ENCODE results near the gene CPZ.

Gene CPZ

DNA sequence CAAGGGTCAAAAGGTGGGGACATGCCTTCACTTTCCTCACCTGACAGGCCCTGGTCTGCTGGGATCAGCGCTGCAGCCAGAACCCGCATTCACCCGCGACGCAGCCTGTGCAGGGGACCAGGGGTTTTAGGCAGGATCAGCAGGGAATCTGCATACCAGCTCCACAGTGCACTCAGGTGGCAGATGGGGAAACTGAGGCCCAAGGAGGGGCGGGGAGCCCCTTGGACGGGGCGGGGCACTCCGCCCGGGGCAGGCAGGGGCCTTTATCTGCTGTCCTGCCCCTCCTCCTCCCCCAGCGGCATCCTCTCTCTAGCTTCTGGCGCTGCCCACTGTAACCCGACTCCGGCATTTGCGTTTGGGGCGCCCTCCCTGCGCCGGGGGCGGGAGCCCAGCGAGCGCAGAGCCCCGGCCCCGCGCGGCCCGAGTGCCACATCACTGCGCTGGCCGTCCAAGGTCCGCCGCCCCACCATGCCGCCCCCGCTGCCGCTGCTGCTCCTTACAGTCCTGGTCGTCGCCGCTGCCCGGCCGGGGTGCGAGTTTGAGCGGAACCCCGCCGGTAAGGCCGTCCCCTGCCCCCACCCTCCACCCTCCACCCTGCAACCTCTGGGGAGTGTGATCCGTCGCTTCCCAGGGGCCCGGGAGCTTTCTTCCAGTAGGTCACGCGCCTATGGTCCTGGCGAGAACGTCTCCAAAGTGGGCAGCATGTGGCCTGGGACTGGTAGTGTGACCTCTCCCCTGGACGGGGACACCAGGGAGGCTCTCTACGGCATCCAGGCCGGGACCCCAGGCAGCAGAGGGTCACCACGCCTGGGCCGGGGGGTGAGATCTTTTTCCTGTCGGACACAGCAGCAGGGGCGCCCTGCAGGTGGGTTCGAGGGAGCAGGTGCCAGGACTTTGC lies at the start of gene CPZ:
TSS of gene CPZ (plus strand) at position 400 of the 898 bp plus-strand sequence. CDS start at position 469, 69 bp downstream.
- peak; percentile 28 for DNase-seq

DNA sequence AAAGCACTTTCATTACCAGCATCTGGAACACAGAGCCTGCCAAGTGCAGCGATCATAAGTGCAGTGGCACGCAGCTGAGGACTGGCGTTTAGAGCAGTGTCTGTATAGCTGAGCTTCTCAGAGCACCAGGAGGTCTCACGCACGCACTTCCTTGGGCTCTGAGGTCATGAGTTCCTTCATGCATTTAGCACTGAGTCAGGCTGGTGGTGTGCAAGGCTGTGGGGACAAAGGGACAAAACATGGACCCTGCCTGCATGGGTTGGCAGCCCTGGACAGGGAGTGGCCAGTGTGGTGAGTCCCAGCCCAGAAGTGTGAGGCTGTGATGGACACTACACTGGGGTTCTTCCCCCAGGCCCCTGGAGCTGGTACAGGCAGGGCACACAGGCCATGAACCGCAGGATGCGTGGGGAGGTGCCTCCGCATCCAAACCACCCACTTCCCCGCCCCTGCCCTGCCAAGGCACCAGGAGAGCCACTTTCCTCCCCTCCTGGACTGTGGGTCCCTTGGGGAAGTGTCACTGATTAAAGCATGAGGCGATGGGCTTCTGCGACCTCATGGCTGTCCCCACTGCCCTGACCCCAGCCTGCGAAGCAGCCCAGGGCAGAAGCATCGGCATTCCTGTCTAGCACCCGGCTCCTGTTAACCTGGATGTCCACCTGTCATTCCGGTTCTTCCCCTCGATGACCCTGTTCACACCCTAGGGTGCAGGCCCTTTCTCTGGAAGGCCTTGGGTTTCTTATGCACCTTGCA lies 49.6 kb upstream of the CPZ start:
- DNase-seq, result peak; percentile 11

GRCh38 chr4:8543623-8544022 lies 48.9 kb upstream of the CPZ start:
- DNase-seq, result no peak

DNA sequence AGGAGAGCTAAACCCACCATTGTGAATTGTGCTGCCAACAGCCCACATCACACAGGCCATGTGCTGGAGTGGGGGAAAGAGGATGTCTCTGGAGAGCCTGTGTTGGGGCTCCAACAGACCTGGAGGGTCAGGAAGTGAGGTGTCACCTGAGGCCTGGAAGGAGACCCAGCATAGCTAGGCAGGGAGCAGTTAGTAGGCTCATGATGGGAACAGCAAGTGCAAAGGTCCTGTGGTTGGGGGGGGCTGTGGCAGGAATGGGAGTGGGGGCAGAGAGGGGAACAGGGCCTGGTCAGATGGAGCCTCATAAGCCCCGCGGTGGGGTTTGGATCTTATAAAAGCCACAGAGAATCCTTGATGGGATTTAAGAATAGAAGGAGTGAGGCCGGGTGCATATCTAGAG lies 48.3 kb upstream of the CPZ start:
- no peak for DNase-seq

GRCh38 chr4:8544741-8545438 lies 47.7 kb upstream of the CPZ start:
- peak; percentile 22 for DNase-seq

DNA sequence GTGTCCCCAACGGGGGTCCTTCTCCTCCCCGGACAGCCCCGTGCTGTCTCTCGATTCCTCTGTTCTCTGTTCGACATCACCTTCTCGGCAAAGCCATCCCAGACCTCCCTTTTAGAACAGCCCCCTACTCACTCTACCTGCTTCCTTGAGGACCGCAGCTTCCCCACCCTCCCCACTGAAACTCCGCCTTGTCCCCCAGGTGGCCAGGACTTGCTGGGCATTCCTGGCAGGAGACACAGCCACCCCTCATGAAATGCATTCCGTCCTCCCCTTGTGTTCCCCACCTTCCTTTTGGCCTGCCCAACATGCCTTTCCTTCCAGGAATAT lies 47.2 kb upstream of the CPZ start:
- no peak for DNase-seq

GRCh38 chr4:8546766-8547107 lies 45.8 kb upstream of the CPZ start:
- DNase-seq, result no peak

GRCh38 chr4:8547108-8547911 lies 45.3 kb upstream of the CPZ start:
- DNase-seq, result peak; percentile 46

DNA sequence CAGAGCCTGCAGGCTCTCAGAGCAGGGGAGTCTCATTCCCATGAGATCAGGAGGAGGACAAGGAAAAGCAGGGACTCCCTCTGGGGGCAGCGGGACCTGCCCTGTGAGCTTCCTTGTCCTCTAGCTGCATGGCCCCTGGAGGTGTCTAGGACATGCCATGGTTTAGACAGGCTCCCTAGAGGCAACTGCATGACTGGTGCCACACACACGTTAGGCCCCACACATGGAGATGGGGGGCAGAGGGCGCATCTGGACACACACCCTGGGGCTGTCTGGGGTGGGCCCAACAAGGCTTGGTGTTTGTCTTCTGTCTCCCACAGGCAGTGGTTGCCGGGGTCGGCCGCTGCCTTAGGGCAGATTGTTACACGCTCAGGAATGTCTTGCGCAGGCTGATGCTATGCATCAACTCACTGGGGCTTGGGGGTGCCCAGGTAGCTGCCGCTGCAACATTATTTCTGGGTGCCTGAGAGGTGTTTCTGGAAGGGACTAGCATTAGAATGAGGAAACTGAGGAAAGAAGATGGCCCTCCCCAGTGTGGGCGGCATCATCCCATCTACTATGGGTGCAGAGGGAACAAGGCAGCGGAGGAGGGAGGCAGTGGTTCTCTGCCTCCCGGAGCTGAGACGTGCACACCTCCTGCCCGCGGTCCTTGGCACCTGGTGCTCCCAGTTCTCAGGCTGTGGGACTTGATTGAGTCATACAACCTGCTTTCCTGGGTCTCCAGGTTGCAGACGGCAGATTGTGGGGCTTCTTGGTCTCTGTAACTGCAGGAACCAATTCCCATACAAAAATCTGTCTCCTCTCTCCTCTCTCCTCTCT lies 44.4 kb upstream of the CPZ start:
- no peak for DNase-seq

DNA sequence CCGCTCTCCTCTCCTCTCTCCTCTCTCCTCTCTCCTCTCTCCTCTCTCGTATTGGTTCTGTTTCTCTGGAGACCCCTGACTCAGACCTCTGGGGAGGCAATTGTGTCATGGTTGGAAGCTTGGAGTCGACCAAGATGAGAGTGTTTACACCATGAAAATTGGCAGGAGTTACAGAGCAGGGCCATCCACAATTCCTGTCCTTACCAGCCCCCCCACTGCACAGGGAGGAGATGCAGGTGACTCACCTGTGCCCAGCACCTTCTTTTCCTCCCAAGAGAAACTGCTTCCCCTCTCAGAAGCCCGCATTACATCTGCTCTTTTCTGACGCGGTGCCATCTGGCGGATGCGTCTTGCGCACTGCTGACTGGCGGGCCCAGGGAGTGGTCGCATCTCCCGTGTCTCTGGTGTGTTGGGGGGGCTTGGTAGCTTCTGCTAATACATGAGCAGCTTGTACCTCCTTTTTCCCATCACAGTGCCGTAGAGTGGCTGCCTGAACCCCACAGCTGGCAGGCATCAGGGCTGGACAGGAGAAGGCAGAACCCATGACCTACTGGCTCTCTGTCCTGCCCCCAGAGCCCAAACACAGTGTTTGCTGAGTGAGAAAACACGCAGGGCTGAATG lies 43.7 kb upstream of the CPZ start:
- DNase-seq, result no peak

GRCh38 chr4:8549352-8549931 lies 43.1 kb upstream of the CPZ start:
- no peak for DNase-seq

DNA sequence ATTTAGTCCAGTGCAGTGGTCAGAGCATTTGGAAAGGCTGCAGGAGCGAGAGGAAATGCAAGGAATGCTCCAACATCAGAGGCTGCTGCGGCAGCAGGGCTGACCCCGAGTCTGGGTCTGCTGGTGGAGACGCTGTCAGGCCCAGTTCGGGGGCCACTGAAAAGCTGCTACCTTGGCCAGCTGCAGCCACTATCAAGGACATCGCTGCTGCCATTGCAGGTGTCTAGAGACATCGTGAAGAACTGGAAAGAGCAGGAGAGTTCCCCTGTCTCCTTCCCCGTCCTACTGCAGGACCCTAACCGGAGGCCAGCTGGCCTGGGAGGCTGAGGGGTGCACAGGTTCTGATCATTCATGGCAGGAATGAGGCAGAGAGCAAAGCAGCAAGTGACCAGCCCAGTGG lies 41.9 kb upstream of the CPZ start:
- DNase-seq, result no peak

GRCh38 chr4:8552024-8552423 lies 40.5 kb upstream of the CPZ start:
- DNase-seq, result no peak

- no peak for DNase-seq
These were observed 39.9 kb upstream of the CPZ start for GRCh38 chr4:8552581-8553205.

DNA sequence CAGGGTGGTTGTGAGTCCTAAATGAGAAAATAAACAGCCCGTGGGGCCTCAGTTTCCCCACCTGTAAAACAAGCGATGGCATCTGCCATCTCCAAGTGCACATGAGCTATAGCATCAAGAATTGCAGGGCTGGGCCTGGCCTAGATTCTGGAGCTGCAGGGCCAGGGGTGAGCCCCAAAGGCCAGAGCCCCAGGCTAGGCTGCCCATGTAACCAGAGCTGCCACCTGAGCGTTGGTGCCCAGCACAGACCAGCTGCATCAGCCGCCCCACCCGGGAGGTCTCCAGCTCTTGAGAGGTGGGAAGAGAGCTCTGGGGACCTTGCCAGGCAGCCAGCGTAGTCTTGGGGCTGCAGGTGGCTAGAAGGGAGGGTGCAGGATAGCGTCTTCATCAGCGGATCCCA lies 39.3 kb upstream of the CPZ start:
- DNase-seq, result no peak

DNA sequence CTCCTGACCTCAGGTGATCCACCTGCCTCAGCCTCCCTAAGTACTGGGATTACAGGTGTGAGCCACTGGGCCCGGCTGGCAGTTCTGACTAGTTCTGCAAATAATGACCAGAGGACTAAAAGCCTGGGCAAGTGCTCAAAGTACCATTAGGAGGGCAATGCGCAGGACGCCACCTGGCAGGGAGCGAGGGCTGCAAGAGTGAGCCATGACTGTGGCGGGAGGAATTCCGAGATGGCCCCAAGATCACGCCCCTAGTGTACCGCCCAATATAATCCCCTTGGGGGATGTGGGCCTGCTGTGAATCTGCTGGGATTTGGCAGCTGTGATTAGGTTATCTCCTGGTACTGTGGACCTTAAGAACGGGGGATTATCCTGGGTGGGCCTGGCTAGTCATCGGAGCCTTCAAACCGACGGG lies 38.6 kb upstream of the CPZ start:
- no peak for DNase-seq

DNA sequence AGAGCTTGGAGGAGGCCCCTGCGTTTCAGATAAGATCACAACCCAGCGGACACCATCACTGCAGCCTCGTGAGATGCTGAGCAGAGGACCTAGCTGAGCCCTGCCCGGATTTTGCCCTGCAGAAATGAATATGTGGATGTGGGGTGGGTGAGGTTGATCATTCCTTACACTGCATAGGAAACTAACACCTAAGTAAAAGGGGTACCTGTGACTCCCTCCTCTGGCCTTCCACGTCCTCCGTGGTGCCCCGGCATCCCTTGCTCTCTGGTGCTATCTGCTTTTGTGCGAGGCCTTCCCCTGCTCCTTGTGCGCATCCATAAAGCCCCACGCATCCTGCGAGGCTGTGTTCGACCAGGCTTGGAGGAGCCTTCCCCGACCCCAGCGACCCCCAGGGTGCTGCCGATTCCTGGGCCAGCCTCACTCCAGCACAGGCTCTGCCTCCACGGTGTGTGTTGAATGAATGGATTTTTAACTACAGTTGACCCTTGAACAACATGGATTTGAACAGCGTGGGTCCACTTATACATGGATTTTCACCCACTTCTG lies 37.9 kb upstream of the CPZ start:
- DNase-seq, result no peak

GRCh38 chr4:8555716-8556115 lies 36.8 kb upstream of the CPZ start:
- DNase-seq, result no peak

DNA sequence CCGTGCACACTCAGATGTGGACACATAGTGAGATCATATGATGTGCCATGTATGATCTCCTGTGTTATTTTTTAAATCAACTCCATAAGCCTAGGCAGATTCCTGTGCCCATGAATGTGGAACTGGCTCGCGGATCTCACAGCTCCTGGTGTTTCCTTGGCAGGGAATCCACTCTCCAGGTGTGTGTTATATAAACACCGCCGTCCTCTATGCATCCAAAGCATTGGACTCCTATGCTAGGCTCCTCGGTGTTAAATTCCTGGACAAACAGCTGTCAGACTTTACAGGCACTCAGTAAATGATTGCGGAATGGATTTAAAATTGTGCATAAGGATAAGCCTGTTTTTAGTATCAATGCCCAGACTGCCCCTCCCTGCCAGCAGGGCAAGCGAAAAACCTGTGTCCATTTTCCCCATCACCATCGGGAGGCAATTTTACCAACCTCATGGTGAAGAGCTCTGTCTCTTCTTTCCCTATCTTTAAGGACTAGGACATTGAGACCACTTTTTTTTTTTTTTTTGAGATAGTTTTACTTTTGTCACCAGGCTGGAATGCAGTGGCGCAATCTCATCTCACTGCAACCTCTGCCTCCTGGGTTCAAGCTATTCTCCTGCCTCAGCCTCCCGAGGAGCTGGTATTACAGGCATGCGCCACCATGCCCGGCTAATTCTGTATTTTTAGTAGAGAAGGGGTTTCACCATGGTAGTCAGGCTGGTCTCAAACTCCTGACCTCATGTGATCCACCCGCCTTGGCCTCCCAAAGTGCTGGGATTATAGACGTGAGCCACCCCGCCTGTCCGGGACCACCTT lies 36.0 kb upstream of the CPZ start:
- peak; percentile 16 for DNase-seq

All from fibroblast of skin of right biceps (primary cell).